ENCODE results near the gene PDE6D. TPM values are rescaled to one million over a fixed set of nuclear protein-coding genes. Genes with fewer than 3 reads are reported as not detected.

Gene PDE6D
- total RNA-seq, 3 donors from 2014 or later (not counting 1 experiment from before 2014, with no cell fraction given), result 21.6 to 29.2 (median 22.8) TPM

- Mint-ChIP-seq H3K27ac (no peak overlapping the region), H3K4me3 (no peak overlapping the region), H3K27me3 (ENCODE audit: low read depth in 2 of 2) (peaks cover 0 to 14% of the 10 kb centered on the region in 2 donors), H3K36me3 (no peaks in the 10 kb centered on the region), H3K4me1 (peaks cover 0 to 10% of the 10 kb centered on the region in 2 donors), H3K9me3 (no peaks in the 10 kb centered on the region)
- H3K27ac ChIP-seq (ENCODE audit: low read length), result no peak overlapping the region
- no peaks in the 10 kb centered on the region for H3K36me3 ChIP-seq (ENCODE audit: control insufficient read depth, insufficient read depth, low read length)
- H3K4me3 ChIP-seq (ENCODE audit: low read length), result no peak overlapping the region
- TF ChIP-seq CTCF (IDR thresholded peaks at IDR 0.05), result no peak
- H3K27me3 ChIP-seq (ENCODE audit: control insufficient read depth, insufficient read depth, low read length), result no peaks in the 10 kb centered on the region
- DNase-seq (no peak), ATAC-seq (no peak)
- 90% methylated on average over 20 of the region's 20 CpGs for WGBS (ENCODE audit: insufficient coverage)
- intact Hi-C loops (cut with micrococcal nuclease), result no loop called here
- peaks cover 12% of the 10 kb centered on the region for H3K4me1 ChIP-seq (ENCODE audit: control insufficient read depth, insufficient read depth, low read length)
- H3K9me3 ChIP-seq (ENCODE audit: control insufficient read depth, insufficient read depth, low read length), result no peaks in the 10 kb centered on the region
Measured at GRCh38 chr2:231685349-231686191, 95.5 kb downstream of the PDE6D start.

- no peak overlapping the region for H3K4me3 ChIP-seq (ENCODE audit: low read length)
- H3K4me1 ChIP-seq (ENCODE audit: control insufficient read depth, insufficient read depth, low read length), result peaks cover 14% of the 10 kb centered on the region
- ATAC-seq, result no peak
- Mint-ChIP-seq H3K36me3 (no peaks in the 10 kb centered on the region), H3K27ac (no peak overlapping the region), H3K9me3 (no peaks in the 10 kb centered on the region), H3K4me1 (peaks cover 0 to 10% of the 10 kb centered on the region in 2 donors), H3K27me3 (ENCODE audit: low read depth in 2 of 2) (peaks cover 0 to 14% of the 10 kb centered on the region in 2 donors), H3K4me3 (no peak overlapping the region)
- no peak overlapping the region for H3K27ac ChIP-seq (ENCODE audit: low read length)
- H3K36me3 ChIP-seq (ENCODE audit: control insufficient read depth, insufficient read depth, low read length), result no peaks in the 10 kb centered on the region
- WGBS (ENCODE audit: insufficient coverage), result 71% methylated on average over 22 of the region's 22 CpGs
- no peak for TF ChIP-seq CTCF (IDR thresholded peaks at IDR 0.05)
- H3K9me3 ChIP-seq (ENCODE audit: control insufficient read depth, insufficient read depth, low read length), result no peaks in the 10 kb centered on the region
- H3K27me3 ChIP-seq (ENCODE audit: control insufficient read depth, insufficient read depth, low read length), result peaks cover 3% of the 10 kb centered on the region
- intact Hi-C loops (cut with micrococcal nuclease), result no loop called here
- no peak for DNase-seq
Measured at GRCh38 chr2:231684314-231685223, 96.5 kb downstream of the PDE6D start.

- H3K9me3 ChIP-seq (ENCODE audit: control insufficient read depth, insufficient read depth, low read length), result no peaks in the 10 kb centered on the region
- no peak for TF ChIP-seq CTCF (IDR thresholded peaks at IDR 0.05)
- peaks cover 0 to 10% of the 10 kb centered on the region in 2 donors for H3K4me1 Mint-ChIP-seq
- no peak for DNase-seq
- H3K9me3 Mint-ChIP-seq, result no peaks in the 10 kb centered on the region
- no peaks in the 10 kb centered on the region for H3K36me3 Mint-ChIP-seq
- H3K36me3 ChIP-seq (ENCODE audit: control insufficient read depth, insufficient read depth, low read length), result no peaks in the 10 kb centered on the region
- H3K27me3 ChIP-seq (ENCODE audit: control insufficient read depth, insufficient read depth, low read length), result peaks cover 3% of the 10 kb centered on the region
- no peak overlapping the region for H3K27ac Mint-ChIP-seq
- H3K4me3 Mint-ChIP-seq, result no peak overlapping the region
- no peak overlapping the region for H3K27ac ChIP-seq (ENCODE audit: low read length)
- H3K27me3 Mint-ChIP-seq (ENCODE audit: low read depth in 2 of 2), result peaks cover 0 to 14% of the 10 kb centered on the region in 2 donors
- WGBS (ENCODE audit: insufficient coverage), result 90% methylated on average over 7 of the region's 8 CpGs
- no peak for ATAC-seq
- H3K4me1 ChIP-seq (ENCODE audit: control insufficient read depth, insufficient read depth, low read length), result peaks cover 14% of the 10 kb centered on the region
- intact Hi-C loops (cut with micrococcal nuclease), result no loop called here
- no peak overlapping the region for H3K4me3 ChIP-seq (ENCODE audit: low read length)
Measured at GRCh38 chr2:231683292-231684235, 97.5 kb downstream of the PDE6D start.
